Bladder microvascular endothelial cell (primary cell): ENCODE data around the gene EBF3. TPM values are rescaled to one million over a fixed set of nuclear protein-coding genes. Genes with fewer than 3 reads are reported as not detected.

Experiments used
- total RNA-seq: library from RNA; depleted of rRNA; stranded (reverse); fragments of >200 nt; gene quantifications from 2 replicates; pipeline ENCODE4 v1.2.3, GENCODE V29; 2014

The EBF3 gene
- 9.5 and 14.4 TPM in 2 replicates for total RNA-seq

GRCh38 chr10:129963641-129964501 lies at the start of gene EBF3:
EBF3 (minus strand) TSS chr10:129964274; CDS start chr10:129963768, 506 bp downstream.

Other genes starting within 250 kb of the EBF3 start
- gene C10orf143, start 146.6 kb upstream of the EBF3 start, total RNA-seq, result 0.16 and 0.25 TPM in 2 replicates
- gene GLRX3, start 172.1 kb upstream of the EBF3 start, total RNA-seq, result 65.9 TPM in 2 replicates